Endodermal cell (in vitro differentiated cells): ENCODE data around the gene NASP. TPM values are rescaled to one million over a fixed set of nuclear protein-coding genes. Genes with fewer than 3 reads are reported as not detected.

Experiments
- DNase-seq: peaks from one replicate; pipeline ENCODE4 v3.0.0-alpha.2; 2017
- H3K27ac ChIP-seq: 2 replicates; pipeline ENCODE4 v1.5.1; 2013; ENCODE audit warnings: mild to moderate bottlenecking, low read depth, low read length, moderate library complexity
- H3K27me3 ChIP-seq: 2 replicates; pipeline ENCODE4 v1.6.1; 2013; ENCODE audit warnings: mild to moderate bottlenecking, low read length, moderate library complexity; ENCODE audit not compliant: insufficient read depth, control insufficient read depth, poor library complexity, severe bottlenecking
- H3K36me3 ChIP-seq: 2 replicates; pipeline ENCODE4 v1.7.0; 2013; ENCODE audit warnings: mild to moderate bottlenecking, low read length, moderate library complexity; ENCODE audit not compliant: control insufficient read depth, insufficient read depth
- H3K4me1 ChIP-seq: one replicate; pipeline ENCODE4 v1.7.0; 2013; ENCODE audit warnings: low read length; ENCODE audit not compliant: control insufficient read depth, insufficient read depth
- H3K4me3 ChIP-seq: 2 replicates; pipeline ENCODE4 v1.5.1; 2013; ENCODE audit warnings: mild to moderate bottlenecking, low read length, moderate library complexity
- H3K9ac ChIP-seq: 2 replicates; pipeline ENCODE4 v1.6.1; 2013; ENCODE audit warnings: mild to moderate bottlenecking, low read length, moderate library complexity; ENCODE audit not compliant: poor library complexity, severe bottlenecking; ENCODE audit errors: extremely low read depth
- H3K9me3 ChIP-seq: 2 replicates; pipeline ENCODE4 v1.6.1; 2013; ENCODE audit warnings: mild to moderate bottlenecking, low read length, moderate library complexity; ENCODE audit not compliant: control insufficient read depth
- H3K27ac Mint-ChIP-seq: 2 replicates; pipeline ENCODE4 v1.8.0; 2020; ENCODE audit warnings: mixed read lengths
- H3K27me3 Mint-ChIP-seq: 2 replicates; pipeline ENCODE4 v1.8.0; 2021; ENCODE audit warnings: mild to moderate bottlenecking, mixed read lengths; ENCODE audit not compliant: insufficient read depth
- H3K36me3 Mint-ChIP-seq: 2 replicates; pipeline ENCODE4 v1.8.0; 2020; ENCODE audit warnings: low read depth, mixed read lengths
- H3K4me1 Mint-ChIP-seq: 2 replicates; pipeline ENCODE4 v1.8.0; 2020; ENCODE audit warnings: mixed read lengths
- H3K4me3 Mint-ChIP-seq: 2 replicates; pipeline ENCODE4 v1.8.0; 2020; ENCODE audit warnings: mild to moderate bottlenecking, moderate library complexity, mixed read lengths
- H3K9me3 Mint-ChIP-seq: 2 replicates; pipeline ENCODE4 v1.8.0; 2020; ENCODE audit warnings: mild to moderate bottlenecking, mixed read lengths
- CTCF ChIP-seq: fragments of 200-600 bp; sonication (generic); conservative IDR thresholded peaks from 2 replicates; pipeline ENCODE4 v1.5.0; 2021; ENCODE audit warnings: antibody characterized with exemption, mild to moderate bottlenecking
- WGBS, 2 experiments: methylation state at CpG; one replicate each; pipeline versions ENCODE4 v1.1.5 to v1.1.7; 2013; ENCODE audit warnings: missing lambda C conversion rate in 2 of 2, mixed read lengths in 1 of 2; ENCODE audit not compliant: insufficient coverage in 1 of 2, insufficient read length in 1 of 2; 5-methylcytosine and 5-hydroxymethylcytosine counted together
- total RNA-seq, 2 donors: library from RNA; stranded (reverse); fragmentation: NEBNext Ultra II Directional in 1 of 2; extraction: Animal tissue kit (Norgen Biotek cat#: 25700) in 1 of 2; gene quantifications; 2 replicates in 1 of 2; 3 replicates in 1 of 2; pipeline ENCODE4 v1.2.1, GENCODE V29; 2021

NASP gene
- total RNA-seq, 2 donors from 2014 or later = 368 to 385 TPM

GRCh38 chr1:45545553-45546310, 38.1 kb upstream of the NASP start:
- Histone ChIP-seq H3K4me3 (no peak overlapping the region), H3K27ac (no peak overlapping the region), H3K9ac (no peak overlapping the region), H3K27me3 (no peaks in the 10 kb centered on the region), H3K36me3 (no peaks in the 10 kb centered on the region), H3K9me3 (no peaks in the 10 kb centered on the region), H3K4me1 (no peaks in the 10 kb centered on the region)
- H3K27ac Mint-ChIP-seq = no peak overlapping the region
- no peak overlapping the region for H3K4me3 Mint-ChIP-seq
- TF ChIP-seq CTCF = no peak
- H3K9me3 Mint-ChIP-seq = no peaks in the 10 kb centered on the region
- WGBS, 2 experiments = 94 to 100% methylated on average over 3 to 4 of the region's 7 CpGs
- H3K4me1 Mint-ChIP-seq = peaks cover 3% of the 10 kb centered on the region
- H3K27me3 Mint-ChIP-seq = no peaks in the 10 kb centered on the region
- no peaks in the 10 kb centered on the region for H3K36me3 Mint-ChIP-seq
- no peak for DNase-seq

GRCh38 chr1:45550401-45551351, 33.2 kb upstream of the NASP start, which contains the start of gene AKR1A1:
AKR1A1 (plus strand) TSS chr1:45550826; CDS start chr1:45561795, 10,969 bp downstream.
- no peak for TF ChIP-seq CTCF
- Mint-ChIP-seq H3K4me1 (peaks cover 8% of the 10 kb centered on the region), H3K9me3 (no peaks in the 10 kb centered on the region), H3K27ac (peak within 1 kb of the TSS; percentile 94), H3K27me3 (no peaks in the 10 kb centered on the region), H3K4me3 (peak within 1 kb of the TSS; percentile 91), H3K36me3 (peaks cover 19% of the 10 kb centered on the region)
- H3K27me3 ChIP-seq = no peaks in the 10 kb centered on the region
- H3K36me3 ChIP-seq = peaks cover 27% of the 10 kb centered on the region
- H3K27ac ChIP-seq = peak within 1 kb of the TSS; percentile 67
- peak; percentile 96 for DNase-seq
- peak within 1 kb of the TSS; percentile 87 for H3K4me3 ChIP-seq
- peak within 1 kb of the TSS; percentile 71 for H3K9ac ChIP-seq
- 6 to 8% methylated on average over 31 to 47 of the region's 47 CpGs for WGBS, 2 experiments
- no peaks in the 10 kb centered on the region for H3K4me1 ChIP-seq
- H3K9me3 ChIP-seq = no peaks in the 10 kb centered on the region

GRCh38 chr1:45551684-45552083, 32.2 kb upstream of the NASP start:
- 10 to 36% methylated on average over 2 to 3 of the region's 3 CpGs for WGBS, 2 experiments
- Histone ChIP-seq H3K27me3 (no peaks in the 10 kb centered on the region), H3K9me3 (no peaks in the 10 kb centered on the region), H3K36me3 (peaks cover 31% of the 10 kb centered on the region), H3K4me1 (no peaks in the 10 kb centered on the region), H3K27ac (no peak overlapping the region), H3K9ac (peak overlapping the region; percentile 71), H3K4me3 (peak overlapping the region; percentile 87)
- DNase-seq = no peak
- peaks cover 24% of the 10 kb centered on the region for H3K36me3 Mint-ChIP-seq
- peak overlapping the region; percentile 91 for H3K4me3 Mint-ChIP-seq
- H3K4me1 Mint-ChIP-seq = peaks cover 8% of the 10 kb centered on the region
- H3K27ac Mint-ChIP-seq = no peak overlapping the region
- TF ChIP-seq CTCF = no peak
- no peaks in the 10 kb centered on the region for H3K9me3 Mint-ChIP-seq
- H3K27me3 Mint-ChIP-seq = no peaks in the 10 kb centered on the region
